ENCODE results near the gene JADE1. TPM values are rescaled to one million over a fixed set of nuclear protein-coding genes. Genes with fewer than 3 reads are reported as not detected.

The JADE1 gene
- total RNA-seq, 1 donor from 2014 or later, result 33.6 TPM

DNA sequence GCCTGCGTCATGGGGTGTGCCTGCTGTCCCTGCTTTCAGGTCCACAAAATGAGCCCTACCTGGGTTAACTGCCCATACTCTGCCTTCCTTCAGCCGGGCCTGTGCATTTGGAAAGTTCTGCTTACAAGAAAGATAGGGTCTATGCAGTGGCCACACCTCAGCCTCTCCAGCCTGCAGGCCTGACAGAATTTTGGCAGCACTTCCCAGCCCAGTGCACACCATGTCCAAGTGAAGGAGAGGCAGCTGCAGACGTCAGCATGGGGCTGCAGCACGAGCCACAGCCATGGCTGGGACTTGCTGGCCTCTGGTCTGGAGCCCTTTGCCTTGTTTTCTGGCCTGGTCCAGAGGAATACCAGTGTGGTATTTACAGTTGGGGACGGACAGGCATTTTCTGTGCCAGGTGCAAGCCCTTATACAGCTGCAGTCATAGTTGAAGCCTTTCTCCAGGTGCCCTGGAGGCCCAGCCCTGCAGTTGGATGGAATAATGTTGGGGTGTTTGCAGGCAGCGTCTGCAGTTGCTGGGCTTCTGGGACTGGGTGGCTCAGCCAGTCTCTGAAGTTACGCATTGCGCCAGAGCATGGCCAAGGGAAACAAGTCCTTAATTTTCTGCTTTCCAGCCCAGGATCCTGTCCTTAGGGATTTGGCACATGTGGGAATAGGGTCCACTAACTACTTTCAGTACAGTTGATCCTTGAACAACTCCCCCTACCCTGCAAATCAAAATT is 26.2 kb downstream of the JADE1 start:
- Mint-ChIP-seq H3K27me3 (ENCODE audit: low read depth) (no peaks in the 10 kb centered on the region), H3K9me3 (no peaks in the 10 kb centered on the region), H3K27ac (no peak overlapping the region), H3K4me1 (ENCODE audit: low read depth) (peaks cover 25% of the 10 kb centered on the region), H3K36me3 (ENCODE audit: low read depth) (peaks cover 47% of the 10 kb centered on the region), H3K4me3 (ENCODE audit: low read depth) (no peak overlapping the region)
- intact Hi-C loops (cut with micrococcal nuclease), result no loop called here
- no peak for DNase-seq (ENCODE audit: low spot score)

- DNase-seq (ENCODE audit: low spot score), result no peak
- peaks cover 45% of the 10 kb centered on the region for H3K36me3 Mint-ChIP-seq (ENCODE audit: low read depth)
- no peaks in the 10 kb centered on the region for H3K27me3 Mint-ChIP-seq (ENCODE audit: low read depth)
- H3K4me3 Mint-ChIP-seq (ENCODE audit: low read depth), result no peak overlapping the region
- intact Hi-C loops (cut with micrococcal nuclease), result no loop called here
- H3K9me3 Mint-ChIP-seq, result no peaks in the 10 kb centered on the region
- no peak overlapping the region for H3K27ac Mint-ChIP-seq
- peaks cover 28% of the 10 kb centered on the region for H3K4me1 Mint-ChIP-seq (ENCODE audit: low read depth)
Measured at GRCh38 chr4:128837198-128837597, 27.7 kb downstream of the JADE1 start.

DNA sequence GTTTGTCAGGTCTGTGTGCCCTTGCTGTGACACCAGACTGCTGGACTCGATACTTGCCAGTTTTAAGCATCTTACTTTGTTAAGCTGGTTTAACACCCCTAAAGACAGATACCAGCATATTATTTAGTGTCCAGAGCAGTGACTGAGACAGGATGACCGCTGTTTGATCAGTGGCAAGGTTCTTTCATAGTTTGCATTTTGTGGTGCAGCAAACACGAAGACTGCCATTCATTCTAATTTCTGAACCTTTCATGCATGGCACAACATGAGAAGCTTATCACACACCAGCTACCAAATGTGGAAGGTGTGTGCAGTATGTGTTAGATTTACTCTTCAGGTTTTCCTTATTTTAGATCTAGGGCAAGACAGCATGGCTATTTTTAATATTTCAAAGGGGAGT is 28.2 kb downstream of the JADE1 start:
- Mint-ChIP-seq H3K36me3 (ENCODE audit: low read depth) (peaks cover 44% of the 10 kb centered on the region), H3K4me1 (ENCODE audit: low read depth) (peaks cover 28% of the 10 kb centered on the region), H3K27me3 (ENCODE audit: low read depth) (no peaks in the 10 kb centered on the region), H3K27ac (no peak overlapping the region), H3K9me3 (no peaks in the 10 kb centered on the region), H3K4me3 (ENCODE audit: low read depth) (no peak overlapping the region)
- no peak for DNase-seq (ENCODE audit: low spot score)
- intact Hi-C loops (cut with micrococcal nuclease), result no loop called here

- Mint-ChIP-seq H3K9me3 (no peaks in the 10 kb centered on the region), H3K4me3 (ENCODE audit: low read depth) (no peak overlapping the region), H3K36me3 (ENCODE audit: low read depth) (peaks cover 54% of the 10 kb centered on the region), H3K27me3 (ENCODE audit: low read depth) (no peaks in the 10 kb centered on the region), H3K4me1 (ENCODE audit: low read depth) (peaks cover 28% of the 10 kb centered on the region), H3K27ac (peak overlapping the region; percentile 65)
- no peak for DNase-seq (ENCODE audit: low spot score)
- intact Hi-C loops (cut with micrococcal nuclease), result loop anchor here (2.0 kb wide), 1 partner anchor 22 kb away; no protein-coding TSS in a partner anchor
Measured at GRCh38 chr4:128840711-128841318, 31.3 kb downstream of the JADE1 start.

- DNase-seq (ENCODE audit: low spot score), result no peak
- Mint-ChIP-seq H3K27me3 (ENCODE audit: low read depth) (no peaks in the 10 kb centered on the region), H3K9me3 (no peaks in the 10 kb centered on the region), H3K4me3 (ENCODE audit: low read depth) (no peak overlapping the region), H3K4me1 (ENCODE audit: low read depth) (peaks cover 28% of the 10 kb centered on the region), H3K27ac (peak overlapping the region; percentile 65), H3K36me3 (ENCODE audit: low read depth) (peaks cover 56% of the 10 kb centered on the region)
- intact Hi-C loops (cut with micrococcal nuclease), result loop anchor here (2.0 kb wide), 1 partner anchor 21 kb away; no protein-coding TSS in a partner anchor
Measured at GRCh38 chr4:128841402-128841801, 31.9 kb downstream of the JADE1 start.

DNA sequence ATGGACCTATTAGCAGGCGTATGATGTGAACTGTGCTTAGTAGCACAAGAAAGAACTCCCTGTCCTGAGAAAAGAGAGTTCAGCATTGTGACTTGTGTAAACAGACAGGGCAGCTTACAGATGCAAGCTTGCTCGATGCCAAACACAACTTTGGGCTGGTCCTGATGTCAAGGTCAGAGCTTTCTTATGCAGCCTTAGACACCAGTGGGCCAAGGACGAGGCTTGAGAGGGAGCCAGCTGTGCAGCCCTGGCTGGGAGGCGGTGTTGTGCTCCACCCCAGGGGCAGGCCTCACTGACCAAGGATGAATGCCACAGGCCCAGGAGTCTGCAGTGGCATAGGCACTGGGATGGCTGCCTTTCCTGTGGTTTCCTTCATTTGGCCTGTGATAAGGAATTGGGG is 35.4 kb downstream of the JADE1 start:
- Mint-ChIP-seq H3K36me3 (ENCODE audit: low read depth) (peaks cover 74% of the 10 kb centered on the region), H3K4me1 (ENCODE audit: low read depth) (peaks cover 19% of the 10 kb centered on the region), H3K4me3 (ENCODE audit: low read depth) (no peak overlapping the region), H3K27ac (no peak overlapping the region), H3K27me3 (ENCODE audit: low read depth) (no peaks in the 10 kb centered on the region), H3K9me3 (no peaks in the 10 kb centered on the region)
- intact Hi-C loops (cut with micrococcal nuclease), result no loop called here
- no peak for DNase-seq (ENCODE audit: low spot score)

- Mint-ChIP-seq H3K27me3 (ENCODE audit: low read depth) (no peaks in the 10 kb centered on the region), H3K4me1 (ENCODE audit: low read depth) (peaks cover 13% of the 10 kb centered on the region), H3K9me3 (no peaks in the 10 kb centered on the region), H3K4me3 (ENCODE audit: low read depth) (no peak overlapping the region), H3K27ac (no peak overlapping the region), H3K36me3 (ENCODE audit: low read depth) (peaks cover 78% of the 10 kb centered on the region)
- intact Hi-C loops (cut with micrococcal nuclease), result no loop called here
- no peak for DNase-seq (ENCODE audit: low spot score)
Measured at GRCh38 chr4:128846063-128846462, 36.6 kb downstream of the JADE1 start.

GRCh38 chr4:128847082-128847724 is 37.7 kb downstream of the JADE1 start:
- H3K9me3 Mint-ChIP-seq, result no peaks in the 10 kb centered on the region
- no peak overlapping the region for H3K4me3 Mint-ChIP-seq (ENCODE audit: low read depth)
- DNase-seq (ENCODE audit: low spot score), result no peak
- H3K4me1 Mint-ChIP-seq (ENCODE audit: low read depth), result peaks cover 11% of the 10 kb centered on the region
- no peaks in the 10 kb centered on the region for H3K27me3 Mint-ChIP-seq (ENCODE audit: low read depth)
- no peak overlapping the region for H3K27ac Mint-ChIP-seq
- H3K36me3 Mint-ChIP-seq (ENCODE audit: low read depth), result peaks cover 81% of the 10 kb centered on the region
- intact Hi-C loops (cut with micrococcal nuclease), result no loop called here

DNA sequence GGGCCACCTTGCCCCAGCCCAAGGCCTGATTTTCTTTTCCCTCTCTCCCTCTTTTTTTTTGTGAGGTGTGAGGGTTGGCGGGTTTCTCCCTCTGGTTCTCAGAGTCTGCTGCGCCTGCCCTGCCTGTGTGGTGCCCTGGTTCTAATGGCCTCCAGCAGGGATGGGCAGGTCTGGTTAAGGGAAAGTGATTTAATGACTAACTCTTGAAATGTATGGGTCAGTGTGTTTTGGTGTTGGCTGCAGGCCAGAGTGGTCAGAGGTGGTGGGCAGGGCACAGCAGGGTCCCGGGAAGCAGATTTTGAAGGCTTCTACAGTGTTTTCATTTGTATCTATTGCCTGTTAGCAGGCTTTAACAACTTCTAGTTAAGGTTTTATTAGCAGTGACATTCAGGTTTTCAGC is 39.0 kb downstream of the JADE1 start:
- H3K27ac Mint-ChIP-seq, result no peak overlapping the region
- H3K4me1 Mint-ChIP-seq (ENCODE audit: low read depth), result peaks cover 11% of the 10 kb centered on the region
- no peaks in the 10 kb centered on the region for H3K9me3 Mint-ChIP-seq

GRCh38 chr4:128850252-128850651 is 40.8 kb downstream of the JADE1 start:
- DNase-seq (ENCODE audit: low spot score), result no peak
- no peaks in the 10 kb centered on the region for H3K27me3 Mint-ChIP-seq (ENCODE audit: low read depth)
- peak overlapping the region; percentile 38 for H3K27ac Mint-ChIP-seq

More for the DNA sequence above, 39.0 kb downstream of the JADE1 start:
- H3K4me3 Mint-ChIP-seq (ENCODE audit: low read depth), result no peak overlapping the region
- H3K36me3 Mint-ChIP-seq (ENCODE audit: low read depth), result peaks cover 81% of the 10 kb centered on the region
- H3K27me3 Mint-ChIP-seq (ENCODE audit: low read depth), result no peaks in the 10 kb centered on the region
- DNase-seq (ENCODE audit: low spot score), result no peak
- intact Hi-C loops (cut with micrococcal nuclease), result no loop called here

DNA sequence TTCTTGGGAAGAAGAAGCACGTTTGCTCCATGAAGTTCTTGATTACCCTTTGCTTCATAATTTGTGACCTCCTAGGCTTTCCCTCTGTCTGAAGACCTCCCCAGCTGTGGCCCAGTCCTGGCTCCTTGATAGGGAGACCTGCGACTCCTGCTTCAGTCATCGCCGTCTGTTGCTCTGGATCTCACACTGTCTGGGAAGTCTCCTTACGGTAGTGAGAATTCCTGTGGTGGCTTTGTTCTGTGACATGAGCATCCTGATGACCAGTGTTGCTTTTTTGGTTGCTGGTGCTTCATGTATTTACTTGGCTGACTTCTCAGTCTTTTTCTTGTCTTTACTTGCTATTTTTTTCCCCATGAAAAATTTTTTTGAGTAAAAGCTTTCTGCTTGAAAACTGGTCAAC is 44.2 kb downstream of the JADE1 start:
- Mint-ChIP-seq H3K27me3 (ENCODE audit: low read depth) (no peaks in the 10 kb centered on the region), H3K9me3 (no peaks in the 10 kb centered on the region), H3K4me3 (ENCODE audit: low read depth) (no peak overlapping the region), H3K36me3 (ENCODE audit: low read depth) (peaks cover 87% of the 10 kb centered on the region), H3K4me1 (ENCODE audit: low read depth) (peaks cover 24% of the 10 kb centered on the region), H3K27ac (peak overlapping the region; percentile 73)
- DNase-seq (ENCODE audit: low spot score), result no peak
- intact Hi-C loops (cut with micrococcal nuclease), result no loop called here

More at GRCh38 chr4:128850252-128850651, 40.8 kb downstream of the JADE1 start:
- no peak overlapping the region for H3K4me3 Mint-ChIP-seq (ENCODE audit: low read depth)
- H3K36me3 Mint-ChIP-seq (ENCODE audit: low read depth), result peaks cover 83% of the 10 kb centered on the region
- H3K4me1 Mint-ChIP-seq (ENCODE audit: low read depth), result peaks cover 27% of the 10 kb centered on the region
- H3K9me3 Mint-ChIP-seq, result no peaks in the 10 kb centered on the region
- intact Hi-C loops (cut with micrococcal nuclease), result no loop called here

GRCh38 chr4:128854433-128854832 is 44.9 kb downstream of the JADE1 start:
- peaks cover 29% of the 10 kb centered on the region for H3K4me1 Mint-ChIP-seq (ENCODE audit: low read depth)
- H3K27ac Mint-ChIP-seq, result peak overlapping the region; percentile 73
- peak overlapping the region; percentile 28 for H3K4me3 Mint-ChIP-seq (ENCODE audit: low read depth)
- H3K9me3 Mint-ChIP-seq, result no peaks in the 10 kb centered on the region
- no peaks in the 10 kb centered on the region for H3K27me3 Mint-ChIP-seq (ENCODE audit: low read depth)
- H3K36me3 Mint-ChIP-seq (ENCODE audit: low read depth), result peaks cover 87% of the 10 kb centered on the region
- intact Hi-C loops (cut with micrococcal nuclease), result no loop called here
- DNase-seq (ENCODE audit: low spot score), result no peak

DNA sequence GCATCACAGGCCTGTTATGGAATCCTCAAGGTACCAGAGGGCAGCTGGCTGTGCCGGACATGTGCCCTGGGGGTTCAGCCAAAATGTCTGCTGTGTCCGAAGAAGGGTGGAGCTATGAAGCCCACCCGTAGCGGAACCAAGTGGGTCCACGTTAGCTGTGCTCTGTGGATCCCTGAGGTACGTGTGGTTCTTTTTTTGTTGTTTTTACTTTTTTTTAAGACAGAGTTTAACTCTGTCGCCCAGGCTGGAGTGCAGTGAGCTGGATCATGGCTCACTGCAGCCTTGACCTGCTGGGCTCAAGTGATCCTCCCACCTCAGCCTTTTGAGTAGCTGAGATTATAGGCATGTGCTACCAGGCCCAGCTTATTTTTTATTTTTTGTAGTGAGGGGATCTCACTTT is 46.1 kb downstream of the JADE1 start:
- H3K4me3 Mint-ChIP-seq (ENCODE audit: low read depth), result no peak overlapping the region
- DNase-seq (ENCODE audit: low spot score), result no peak
- H3K27ac Mint-ChIP-seq, result no peak overlapping the region
- H3K36me3 Mint-ChIP-seq (ENCODE audit: low read depth), result peaks cover 86% of the 10 kb centered on the region
- peaks cover 38% of the 10 kb centered on the region for H3K4me1 Mint-ChIP-seq (ENCODE audit: low read depth)
- intact Hi-C loops (cut with micrococcal nuclease), result no loop called here
- H3K9me3 Mint-ChIP-seq, result no peaks in the 10 kb centered on the region
- no peaks in the 10 kb centered on the region for H3K27me3 Mint-ChIP-seq (ENCODE audit: low read depth)
